Uterus (tissue), 2 donors: ENCODE measurements around the gene SKI.

Experiments
- CTCF ChIP-seq, 4 experiments: fragments of 200-600 bp in 2 of 4; fragments of 450-650 bp in 2 of 4; sonication (generic) in 2 of 4; IDR thresholded peaks; one replicate each; pipeline ENCODE4 v1.5.1; 2016 to 2019; ENCODE audit warnings: antibody characterized with exemption in 4 of 4, mild to moderate bottlenecking in 2 of 4, moderate library complexity in 1 of 4
- POLR2A ChIP-seq, 2 donors: fragments of 450-650 bp; IDR thresholded peaks; one replicate each; pipeline ENCODE4 v1.6.1; 2016; ENCODE audit warnings: antibody characterized with exemption in 2 of 2, mild to moderate bottlenecking in 1 of 2, moderate library complexity in 1 of 2

DNA sequence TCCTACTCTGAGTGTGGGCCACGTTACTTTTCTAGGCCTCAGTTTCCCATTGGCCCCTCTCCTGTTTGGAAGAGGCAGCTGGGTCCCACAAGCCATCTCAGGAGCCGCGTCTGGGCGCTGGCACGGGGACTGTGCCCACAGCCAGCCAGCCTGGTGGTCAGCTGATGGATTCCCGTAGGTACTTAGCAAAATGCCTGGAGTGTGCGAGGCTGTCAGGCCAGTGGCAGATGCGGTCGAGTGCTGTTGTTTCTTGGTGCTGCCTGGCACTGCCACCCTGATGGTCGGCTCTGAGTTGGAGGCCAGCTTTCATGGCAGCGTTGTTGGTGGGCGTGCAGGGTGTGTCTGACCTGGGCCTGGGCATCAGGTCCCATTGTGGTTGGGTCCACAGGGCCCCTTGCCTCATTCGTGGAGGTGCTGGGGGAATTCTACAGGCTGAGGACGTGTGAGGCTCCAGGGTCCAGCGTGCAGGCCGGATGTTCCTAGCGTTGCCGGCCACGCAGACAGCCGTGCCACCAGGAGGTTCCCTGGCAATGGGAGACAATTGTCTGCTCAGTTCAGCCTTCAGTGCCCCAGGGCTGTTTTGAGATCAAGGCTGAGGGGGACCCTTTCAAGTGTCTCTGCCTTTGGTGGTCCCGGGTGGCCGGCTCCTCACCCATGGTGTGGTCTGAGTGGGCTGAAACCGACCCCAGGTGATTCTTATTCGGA, 20.9 kb downstream of the SKI start:
- TF ChIP-seq CTCF (IDR thresholded peaks at IDR 0.05) = no peak
- TF ChIP-seq POLR2A (IDR thresholded peaks at IDR 0.05) = no peak
